ENCODE measurements around the gene MYO9A. TPM values are rescaled to one million over a fixed set of nuclear protein-coding genes. Genes with fewer than 3 reads are reported as not detected.

Gene MYO9A
- total RNA-seq, 1 experiment from 2014 or later, result 142 TPM

- H3K36me3 ChIP-seq (ENCODE audit: insufficient read depth, low read length), result no peaks in the 10 kb centered on the region
- no peak overlapping the region for H3K9ac ChIP-seq (ENCODE audit: low read length)
- DNase-seq, result no peak
- no peaks in the 10 kb centered on the region for H3K9me3 ChIP-seq (ENCODE audit: low read length)
- no peak overlapping the region for H3K4me2 ChIP-seq (ENCODE audit: low read depth, low read length, poor library complexity, severe bottlenecking)
- no peak overlapping the region for H2AFZ ChIP-seq (ENCODE audit: low read length)
- H3K9me2 ChIP-seq (replicated peaks; ENCODE audit: insufficient read depth, low read length), result no peaks in the 10 kb centered on the region
- no peak overlapping the region for H3K27ac ChIP-seq (ENCODE audit: low read length)
- no peaks in the 10 kb centered on the region for H3K27me3 ChIP-seq (ENCODE audit: low read length)
- H3K79me2 ChIP-seq (ENCODE audit: low read length), result no peaks in the 10 kb centered on the region
- H4K20me1 ChIP-seq (ENCODE audit: insufficient read depth, low read depth, low read length), result no peaks in the 10 kb centered on the region
- H3K4me1 ChIP-seq (ENCODE audit: low read length), result peaks cover 10% of the 10 kb centered on the region
- no peak overlapping the region for H3K4me3 ChIP-seq (ENCODE audit: low read length)
Observed at GRCh38 chr15:72131922-72132321, 14.0 kb upstream of the MYO9A start.

GRCh38 chr15:72130272-72130671, 12.3 kb upstream of the MYO9A start:
- Histone ChIP-seq H3K79me2 (ENCODE audit: low read length) (no peaks in the 10 kb centered on the region), H2AFZ (ENCODE audit: low read length) (no peak overlapping the region), H3K9me2 (replicated peaks; ENCODE audit: insufficient read depth, low read length) (no peaks in the 10 kb centered on the region), H3K36me3 (ENCODE audit: insufficient read depth, low read length) (no peaks in the 10 kb centered on the region), H3K9ac (ENCODE audit: low read length) (no peak overlapping the region), H3K4me3 (ENCODE audit: low read length) (no peak overlapping the region), H3K9me3 (ENCODE audit: low read length) (no peaks in the 10 kb centered on the region), H3K27ac (ENCODE audit: low read length) (no peak overlapping the region), H3K27me3 (ENCODE audit: low read length) (no peaks in the 10 kb centered on the region), H3K4me2 (ENCODE audit: low read depth, low read length, poor library complexity, severe bottlenecking) (no peak overlapping the region), H4K20me1 (ENCODE audit: insufficient read depth, low read depth, low read length) (no peaks in the 10 kb centered on the region), H3K4me1 (ENCODE audit: low read length) (peaks cover 10% of the 10 kb centered on the region)
- DNase-seq, result no peak

GRCh38 chr15:72128359-72128758, 10.4 kb upstream of the MYO9A start:
- no peak overlapping the region for H3K9ac ChIP-seq (ENCODE audit: low read length)
- H4K20me1 ChIP-seq (ENCODE audit: insufficient read depth, low read depth, low read length), result no peaks in the 10 kb centered on the region

DNA sequence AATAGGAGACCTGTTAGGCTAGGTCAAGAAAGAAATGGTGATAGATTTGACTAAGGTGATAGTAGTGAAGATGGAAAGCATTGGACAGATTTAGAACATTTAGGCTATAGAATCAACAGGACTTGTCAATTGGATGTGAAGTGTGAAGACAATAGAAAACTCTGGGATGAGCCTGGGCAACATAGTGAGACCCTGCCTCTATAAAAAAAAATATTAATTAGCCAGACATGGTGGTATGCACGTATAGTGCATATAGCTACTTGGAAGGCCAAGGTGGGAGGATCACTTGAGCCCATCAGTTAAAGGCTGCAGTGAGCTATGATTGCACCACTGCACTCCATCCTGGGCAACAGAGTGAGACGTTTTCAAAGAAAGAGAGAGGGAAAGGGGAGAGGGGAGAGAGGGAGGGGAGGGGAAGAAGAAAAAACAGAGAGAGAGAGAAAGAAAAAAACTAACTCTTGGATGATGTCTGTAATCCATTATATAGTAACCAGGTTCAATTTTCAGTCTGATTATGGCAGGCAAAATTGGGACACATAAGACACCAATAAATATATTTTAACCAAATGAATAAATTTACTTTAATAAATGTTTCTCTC, 9.9 kb upstream of the MYO9A start:
- Histone ChIP-seq H2AFZ (ENCODE audit: low read length) (no peak overlapping the region), H3K4me3 (ENCODE audit: low read length) (no peak overlapping the region), H3K9ac (ENCODE audit: low read length) (no peak overlapping the region), H3K79me2 (ENCODE audit: low read length) (no peaks in the 10 kb centered on the region), H3K27ac (ENCODE audit: low read length) (no peak overlapping the region), H3K4me1 (ENCODE audit: low read length) (peaks cover 13% of the 10 kb centered on the region), H3K27me3 (ENCODE audit: low read length) (no peaks in the 10 kb centered on the region), H3K4me2 (ENCODE audit: low read depth, low read length, poor library complexity, severe bottlenecking) (no peak overlapping the region), H3K36me3 (ENCODE audit: insufficient read depth, low read length) (no peaks in the 10 kb centered on the region), H3K9me3 (ENCODE audit: low read length) (no peaks in the 10 kb centered on the region), H3K9me2 (replicated peaks; ENCODE audit: insufficient read depth, low read length) (no peaks in the 10 kb centered on the region), H4K20me1 (ENCODE audit: insufficient read depth, low read depth, low read length) (no peaks in the 10 kb centered on the region)
- no peak for DNase-seq

More at GRCh38 chr15:72128359-72128758, 10.4 kb upstream of the MYO9A start:
- Histone ChIP-seq H3K4me2 (ENCODE audit: low read depth, low read length, poor library complexity, severe bottlenecking) (no peak overlapping the region), H3K79me2 (ENCODE audit: low read length) (no peaks in the 10 kb centered on the region), H3K4me1 (ENCODE audit: low read length) (peaks cover 10% of the 10 kb centered on the region), H3K27ac (ENCODE audit: low read length) (no peak overlapping the region), H2AFZ (ENCODE audit: low read length) (no peak overlapping the region), H3K36me3 (ENCODE audit: insufficient read depth, low read length) (no peaks in the 10 kb centered on the region), H3K27me3 (ENCODE audit: low read length) (no peaks in the 10 kb centered on the region), H3K9me3 (ENCODE audit: low read length) (no peaks in the 10 kb centered on the region), H3K4me3 (ENCODE audit: low read length) (no peak overlapping the region), H3K9me2 (replicated peaks; ENCODE audit: insufficient read depth, low read length) (no peaks in the 10 kb centered on the region)
- no peak for DNase-seq

DNA sequence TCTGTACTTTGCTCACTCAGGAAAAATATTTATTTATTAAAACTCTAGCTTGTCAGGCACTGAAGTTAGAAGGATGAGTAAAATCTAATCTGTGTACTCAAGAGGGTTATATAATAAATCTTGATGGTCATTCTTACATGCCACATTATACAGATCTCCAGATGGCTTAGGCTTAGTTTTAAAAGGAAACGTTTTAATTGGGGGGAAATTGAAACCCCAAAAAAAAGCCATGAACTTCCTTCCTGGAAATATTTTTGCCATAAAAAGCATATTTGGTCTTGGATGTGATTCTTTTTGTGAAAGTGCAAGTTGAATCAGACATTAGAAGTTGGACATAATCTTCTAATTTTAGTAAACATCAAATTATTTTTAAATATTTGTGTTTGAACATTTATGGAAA, 6.3 kb upstream of the MYO9A start:
- Histone ChIP-seq H3K79me2 (ENCODE audit: low read length) (0 out of 2 replicates have a peak, but pooled peaks cover under 1% of the 10 kb centered on the region), H2AFZ (ENCODE audit: low read length) (no peak overlapping the region), H3K36me3 (ENCODE audit: insufficient read depth, low read length) (no peaks in the 10 kb centered on the region), H3K9me3 (ENCODE audit: low read length) (no peaks in the 10 kb centered on the region), H3K4me1 (ENCODE audit: low read length) (peaks cover 12% of the 10 kb centered on the region), H3K27me3 (ENCODE audit: low read length) (no peaks in the 10 kb centered on the region), H3K4me2 (ENCODE audit: low read depth, low read length, poor library complexity, severe bottlenecking) (no peak overlapping the region), H4K20me1 (ENCODE audit: insufficient read depth, low read depth, low read length) (no peaks in the 10 kb centered on the region), H3K27ac (ENCODE audit: low read length) (no peak overlapping the region), H3K9ac (ENCODE audit: low read length) (no peak overlapping the region), H3K9me2 (replicated peaks; ENCODE audit: insufficient read depth, low read length) (no peaks in the 10 kb centered on the region), H3K4me3 (ENCODE audit: low read length) (no peak overlapping the region)
- DNase-seq, result no peak

DNA sequence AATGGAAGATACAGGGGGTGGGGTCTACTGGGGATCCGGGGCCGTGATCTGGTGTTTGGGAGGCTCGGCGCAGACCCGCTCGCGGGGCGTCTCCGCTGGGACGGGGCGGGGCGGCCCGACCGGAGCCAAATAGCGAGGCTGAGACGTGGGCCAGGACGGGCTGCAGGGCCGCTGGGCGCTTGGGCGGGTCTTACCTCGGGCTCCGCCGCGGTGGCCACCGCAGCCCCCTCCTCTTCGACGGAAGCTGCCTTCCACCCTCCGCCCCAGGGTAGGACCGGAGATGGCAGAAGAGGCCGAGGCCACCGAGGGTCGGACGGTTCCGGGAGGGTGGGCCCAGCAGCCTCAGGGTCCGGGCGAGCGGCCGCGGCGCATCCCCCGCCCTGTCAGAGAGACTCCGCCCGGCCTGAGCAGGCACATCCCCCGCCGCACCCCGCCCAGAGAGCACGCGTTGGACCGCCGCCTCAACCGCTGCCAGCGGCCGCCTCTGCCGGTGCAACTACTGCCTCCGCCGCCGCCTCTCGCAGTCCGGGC, 399 bp downstream of the MYO9A start:
- Histone ChIP-seq H3K27ac (ENCODE audit: low read length) (peak overlapping the region; percentile 87), H3K4me3 (ENCODE audit: low read length) (peak overlapping the region; percentile 80), H3K9ac (ENCODE audit: low read length) (peak overlapping the region; percentile 82), H3K27me3 (ENCODE audit: low read length) (no peaks in the 10 kb centered on the region), H3K9me3 (ENCODE audit: low read length) (no peaks in the 10 kb centered on the region), H2AFZ (ENCODE audit: low read length) (peak overlapping the region; percentile 19; the same call in 1 of the 2 replicates), H3K4me2 (ENCODE audit: low read depth, low read length, poor library complexity, severe bottlenecking) (peak overlapping the region; percentile 85), H3K79me2 (ENCODE audit: low read length) (peaks cover 55% of the 10 kb centered on the region), H3K9me2 (replicated peaks; ENCODE audit: insufficient read depth, low read length) (no peaks in the 10 kb centered on the region), H4K20me1 (ENCODE audit: insufficient read depth, low read depth, low read length) (no peaks in the 10 kb centered on the region), H3K36me3 (ENCODE audit: insufficient read depth, low read length) (no peaks in the 10 kb centered on the region), H3K4me1 (ENCODE audit: low read length) (peaks cover 42% of the 10 kb centered on the region)
- no peak for DNase-seq

- no peaks in the 10 kb centered on the region for H3K9me3 ChIP-seq (ENCODE audit: low read length)
- peak overlapping the region; percentile 80 for H3K4me3 ChIP-seq (ENCODE audit: low read length)
- no peaks in the 10 kb centered on the region for H3K9me2 ChIP-seq (replicated peaks; ENCODE audit: insufficient read depth, low read length)
- H3K4me2 ChIP-seq (ENCODE audit: low read depth, low read length, poor library complexity, severe bottlenecking), result peak overlapping the region; percentile 85
- H3K79me2 ChIP-seq (ENCODE audit: low read length), result peaks cover 61% of the 10 kb centered on the region
- peak overlapping the region; percentile 82 for H3K9ac ChIP-seq (ENCODE audit: low read length)
- peaks cover 47% of the 10 kb centered on the region for H3K4me1 ChIP-seq (ENCODE audit: low read length)
- H3K27me3 ChIP-seq (ENCODE audit: low read length), result no peaks in the 10 kb centered on the region
- H4K20me1 ChIP-seq (ENCODE audit: insufficient read depth, low read depth, low read length), result no peaks in the 10 kb centered on the region
- no peaks in the 10 kb centered on the region for H3K36me3 ChIP-seq (ENCODE audit: insufficient read depth, low read length)
- peak; percentile 95 for DNase-seq
- no peak overlapping the region; the same call in 1 of the 2 replicates for H2AFZ ChIP-seq (ENCODE audit: low read length)
- peak overlapping the region; percentile 87 for H3K27ac ChIP-seq (ENCODE audit: low read length)
Observed at GRCh38 chr15:72116731-72117485, 1.0 kb downstream of the MYO9A start.

DNA sequence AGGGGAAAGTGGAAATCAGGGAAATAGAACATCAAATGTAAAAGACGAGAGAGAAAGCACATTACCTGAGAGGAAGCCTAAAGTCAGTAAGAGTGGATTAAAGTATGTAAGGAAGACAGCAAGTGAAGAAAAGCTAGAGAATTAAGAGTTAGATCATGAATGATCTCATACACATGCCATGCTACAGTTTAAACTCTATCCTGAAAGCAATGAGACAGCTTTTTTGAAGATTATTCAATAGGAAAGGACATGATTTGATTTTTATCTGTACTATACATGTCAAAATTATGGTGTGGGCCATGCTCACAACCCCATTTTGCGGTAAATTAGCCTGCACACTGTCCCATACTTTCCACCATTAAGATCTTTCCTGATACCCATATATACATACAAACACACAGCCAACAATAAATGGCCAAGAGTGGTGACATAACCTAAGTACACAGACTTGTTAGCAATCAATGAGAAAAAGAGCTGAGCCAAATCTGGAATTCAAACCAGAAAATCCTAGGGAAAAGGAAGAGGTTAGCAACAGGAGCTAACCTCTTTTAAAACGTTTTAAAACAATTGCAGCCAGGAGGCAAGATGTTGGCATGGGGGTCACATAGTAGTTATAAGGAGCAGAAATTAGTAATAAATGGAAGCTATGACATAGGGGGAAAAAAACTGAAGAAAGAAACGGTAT, 4.5 kb downstream of the MYO9A start:
- H3K9me3 ChIP-seq (ENCODE audit: low read length), result no peaks in the 10 kb centered on the region
- H3K36me3 ChIP-seq (ENCODE audit: insufficient read depth, low read length), result no peaks in the 10 kb centered on the region
- H2AFZ ChIP-seq (ENCODE audit: low read length), result no peak overlapping the region
- peaks cover 86% of the 10 kb centered on the region for H3K79me2 ChIP-seq (ENCODE audit: low read length)
- no peaks in the 10 kb centered on the region for H4K20me1 ChIP-seq (ENCODE audit: insufficient read depth, low read depth, low read length)
- no peak for DNase-seq
- peak overlapping the region; percentile 85 for H3K4me2 ChIP-seq (ENCODE audit: low read depth, low read length, poor library complexity, severe bottlenecking)
- H3K4me3 ChIP-seq (ENCODE audit: low read length), result 0 out of 2 replicates have a peak overlapping the region, but pooled peaks have one; percentile 4
- peak overlapping the region; percentile 87 for H3K27ac ChIP-seq (ENCODE audit: low read length)
- H3K4me1 ChIP-seq (ENCODE audit: low read length), result peaks cover 49% of the 10 kb centered on the region
- peak overlapping the region; percentile 82; the same call in 1 of the 2 replicates for H3K9ac ChIP-seq (ENCODE audit: low read length)
- H3K9me2 ChIP-seq (replicated peaks; ENCODE audit: insufficient read depth, low read length), result no peaks in the 10 kb centered on the region
- no peaks in the 10 kb centered on the region for H3K27me3 ChIP-seq (ENCODE audit: low read length)
